NCI-H187 (cell line): ENCODE results near the gene EHD4.

Experiments used
- DNase-seq, 2 experiments: peaks; one replicate each; lab custom pipeline; 2025; lab: John Stamatoyannopoulos, UW

EHD4 gene

GRCh38 chr15:41957021-41957897 is 15.1 kb downstream of the EHD4 start:
- no peak for DNase-seq

GRCh38 chr15:41955807-41956525 is 16.4 kb downstream of the EHD4 start:
- DNase-seq, result no peak

- DNase-seq, result no peak
Observed at GRCh38 chr15:41955100-41955499, 17.3 kb downstream of the EHD4 start.

GRCh38 chr15:41954036-41954435 is 18.3 kb downstream of the EHD4 start:
- no peak for DNase-seq

DNA sequence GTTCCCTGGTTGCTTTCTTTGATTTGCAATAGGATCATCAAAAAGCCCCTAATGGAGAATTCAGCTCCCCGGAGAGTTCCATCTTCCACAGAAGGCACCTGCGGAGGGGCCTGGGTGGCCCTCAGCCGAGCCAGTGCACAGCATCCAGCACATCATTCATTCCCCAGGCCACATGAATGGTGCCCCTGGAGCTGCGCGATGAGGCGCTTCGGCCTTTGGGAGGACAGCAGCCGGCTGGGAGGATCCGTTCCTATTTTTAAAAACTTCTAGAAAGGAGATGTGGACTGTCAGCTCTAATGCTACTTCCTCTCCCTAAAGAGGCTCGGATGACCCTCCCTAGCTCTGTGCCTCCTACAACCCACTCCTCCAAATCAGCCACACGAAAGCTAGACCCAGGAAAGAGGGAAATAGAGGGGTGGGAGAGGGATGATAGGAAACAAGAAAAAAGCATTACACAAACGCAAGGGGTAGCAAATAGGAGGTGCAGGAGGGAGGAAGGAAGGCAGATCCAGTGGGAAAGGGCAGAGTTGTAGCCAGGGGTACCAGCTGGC is 20.3 kb downstream of the EHD4 start:
- DNase-seq, result no peak

- no peak for DNase-seq
Observed at GRCh38 chr15:41951571-41951970, 20.8 kb downstream of the EHD4 start.

DNA sequence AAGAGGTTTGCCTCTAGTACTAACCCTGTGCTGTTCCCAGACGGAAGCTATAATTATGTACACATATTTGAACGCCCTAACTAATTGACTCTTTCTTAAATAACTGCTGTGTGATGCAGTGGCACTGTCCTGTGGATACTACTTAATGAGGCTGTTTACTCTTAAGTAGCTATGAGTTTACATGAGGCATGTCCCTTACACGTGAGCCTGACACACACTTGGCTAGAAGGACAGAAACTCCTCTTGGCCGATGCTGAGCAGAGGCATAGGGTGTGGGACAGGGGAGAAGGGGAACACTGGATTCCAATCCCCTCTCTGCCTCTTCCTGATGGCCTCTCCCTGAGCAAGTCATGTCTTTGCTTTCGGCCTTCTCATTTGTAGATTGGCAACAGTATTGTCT is 21.9 kb downstream of the EHD4 start:
- DNase-seq, result no peak

GRCh38 chr15:41950127-41950483 is 22.3 kb downstream of the EHD4 start:
- DNase-seq, result no peak

- no peak for DNase-seq
Observed at GRCh38 chr15:41949401-41950126, 22.8 kb downstream of the EHD4 start.

DNA sequence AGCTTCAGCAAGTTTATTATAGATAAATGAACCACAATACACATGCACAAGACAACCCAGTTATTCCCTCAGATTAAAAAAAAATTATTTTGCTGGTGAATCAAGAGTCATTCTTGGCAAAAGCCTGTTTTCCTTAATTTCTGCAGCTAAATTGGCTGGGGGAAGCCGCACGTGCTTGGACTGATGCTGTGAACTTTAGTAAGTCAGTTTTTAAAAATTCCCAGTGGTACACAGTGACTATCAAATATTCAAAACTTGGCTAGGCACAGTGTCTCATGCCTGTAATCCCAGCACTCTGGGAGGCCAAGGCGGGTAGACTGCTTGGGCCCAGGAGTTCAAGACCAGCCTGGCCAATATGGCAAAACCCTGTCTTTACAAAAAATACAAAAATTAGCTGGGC is 23.9 kb downstream of the EHD4 start:
- DNase-seq, result no peak

- DNase-seq, result no peak
Observed at GRCh38 chr15:41946970-41947369, 25.4 kb downstream of the EHD4 start.

DNA sequence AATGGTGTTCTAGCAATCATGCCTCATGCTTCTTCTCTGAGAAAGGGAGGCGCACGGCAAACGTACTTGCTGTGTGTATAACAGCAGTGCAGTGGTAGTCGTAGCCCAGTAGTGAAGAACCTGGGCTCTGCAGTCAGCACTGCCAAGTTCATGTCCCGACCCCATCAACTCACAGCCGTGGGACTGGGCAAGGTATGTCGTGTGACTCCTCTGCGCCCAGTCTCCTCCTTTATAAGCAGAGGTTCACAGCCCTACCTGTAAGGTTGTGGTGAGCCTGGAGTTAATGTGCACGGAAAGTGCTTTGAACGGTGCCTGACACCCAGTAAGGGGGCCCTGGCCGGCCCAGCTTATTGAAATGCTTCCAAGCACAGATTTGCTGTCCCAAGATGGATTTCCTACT is 26.6 kb downstream of the EHD4 start:
- no peak for DNase-seq

- DNase-seq, result no peak
Observed at GRCh38 chr15:41945221-41945620, 27.1 kb downstream of the EHD4 start.

GRCh38 chr15:41944313-41944940 is 27.9 kb downstream of the EHD4 start:
- no peak for DNase-seq

DNA sequence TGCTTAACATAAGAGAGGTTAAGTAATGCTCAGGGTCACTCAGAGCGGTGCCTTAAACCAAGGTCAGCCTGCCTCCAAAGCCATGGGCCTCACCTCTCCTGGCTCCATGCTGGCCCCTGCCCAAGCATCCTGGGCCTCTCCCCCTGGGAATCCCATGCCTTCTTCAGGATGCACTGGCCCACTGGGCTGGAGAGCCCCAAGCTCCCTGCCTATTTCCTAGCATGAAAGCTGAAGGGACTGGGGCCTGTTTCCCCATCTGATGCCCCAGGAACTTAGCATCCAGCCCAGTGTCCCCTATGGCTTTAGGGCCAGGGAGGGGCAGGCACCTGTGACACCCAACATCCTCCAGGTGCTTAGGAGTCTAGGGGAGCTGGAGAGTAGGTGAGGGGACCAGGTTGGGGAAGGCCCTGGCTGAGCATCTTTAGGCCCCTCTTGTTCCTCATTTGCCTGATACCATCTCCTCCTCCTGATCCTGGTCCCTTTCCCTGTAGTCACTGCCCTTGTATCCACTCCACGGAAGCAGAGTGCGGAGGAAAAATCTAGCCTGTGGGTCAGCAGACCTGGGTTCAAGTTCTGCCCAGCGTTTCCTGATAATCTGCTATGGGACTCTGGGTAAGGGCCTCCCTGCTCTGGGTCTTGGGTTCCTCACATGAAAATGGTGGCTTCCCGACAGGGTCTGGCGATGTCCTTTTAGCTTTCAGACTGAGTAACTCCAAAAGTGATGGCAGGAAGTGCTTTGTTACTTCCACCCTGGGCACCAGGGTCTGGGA is 28.6 kb downstream of the EHD4 start:
- no peak for DNase-seq

DNA sequence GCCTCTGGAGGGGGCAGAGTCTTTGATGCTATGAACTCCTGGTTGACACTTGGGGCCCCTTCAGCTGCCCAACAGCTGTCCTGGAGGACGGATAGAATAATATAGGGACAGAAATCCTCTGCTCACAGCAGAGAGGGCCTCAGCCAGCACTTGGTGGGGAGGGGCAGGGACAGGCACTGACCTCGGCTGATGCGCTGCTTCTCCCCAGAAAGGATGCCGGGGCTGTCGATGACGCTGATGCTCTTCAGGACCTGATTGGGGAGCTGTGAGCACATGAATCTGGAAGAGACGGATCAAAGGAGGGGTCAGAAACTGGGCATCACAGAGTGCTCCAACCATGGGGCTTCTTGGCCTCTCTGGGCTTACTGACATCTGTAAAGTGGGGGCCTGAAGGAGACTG is 29.5 kb downstream of the EHD4 start:
- DNase-seq, result no peak

- DNase-seq, result no peak
Observed at GRCh38 chr15:41941644-41942415, 30.5 kb downstream of the EHD4 start.

- no peak for DNase-seq
Observed at GRCh38 chr15:41940441-41940857, 31.9 kb downstream of the EHD4 start.

DNA sequence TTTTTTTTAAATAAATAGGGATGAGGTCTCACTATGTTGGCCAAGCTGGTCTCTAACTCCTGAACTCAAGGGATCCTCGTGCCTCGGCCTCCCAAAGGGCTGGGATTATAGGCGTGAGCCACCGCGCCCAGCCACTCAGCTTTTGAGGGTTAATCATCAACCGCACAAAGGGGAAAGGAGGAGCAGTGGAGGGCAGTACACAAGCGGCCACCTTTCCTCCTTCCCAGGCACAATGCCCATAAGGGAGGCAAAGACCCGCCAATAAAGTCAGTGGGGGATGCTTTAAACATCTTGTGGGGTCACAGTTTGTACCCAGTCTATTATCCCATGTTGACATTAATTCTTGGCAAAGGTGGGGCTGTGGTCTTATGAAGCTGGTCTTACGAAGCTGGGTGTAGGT is 32.4 kb downstream of the EHD4 start:
- no peak for DNase-seq

- no peak for DNase-seq
Observed at GRCh38 chr15:41937568-41937923, 34.8 kb downstream of the EHD4 start.
